ENCODE data around the gene LRCH1. TPM values are rescaled to one million over a fixed set of nuclear protein-coding genes. Genes with fewer than 3 reads are reported as not detected.
A peak's percentile ranks its signal among the peaks of the same experiment; 100 is the strongest.

The LRCH1 gene
- total RNA-seq, 2 donors from 2014 or later: 24.9 to 26.0 TPM

- no peak for ATAC-seq
- no peaks in the 10 kb centered on the region for H3K36me3 Mint-ChIP-seq
- H3K27ac Mint-ChIP-seq: peak overlapping the region; percentile 63 to 81
- no peak for DNase-seq (ENCODE audit: low spot score)
- no peaks in the 10 kb centered on the region for H3K27me3 Mint-ChIP-seq
- H3K9me3 Mint-ChIP-seq: no peaks in the 10 kb centered on the region
- peak overlapping the region; percentile 4 for H3K4me3 Mint-ChIP-seq
- peaks cover 40 to 47% of the 10 kb centered on the region in 2 donors for H3K4me1 Mint-ChIP-seq (ENCODE audit: low read depth in 2 of 2)
Observed at GRCh38 chr13:46607768-46608564, 55.0 kb downstream of the LRCH1 start.

- no peaks in the 10 kb centered on the region for H3K36me3 Mint-ChIP-seq
- H3K4me3 Mint-ChIP-seq: no peak overlapping the region
- ATAC-seq: no peak
- no peak overlapping the region for H3K27ac Mint-ChIP-seq
- H3K9me3 Mint-ChIP-seq: no peaks in the 10 kb centered on the region
- DNase-seq (ENCODE audit: low spot score): no peak
- peaks cover 37 to 44% of the 10 kb centered on the region in 2 donors for H3K4me1 Mint-ChIP-seq (ENCODE audit: low read depth in 2 of 2)
- no peaks in the 10 kb centered on the region for H3K27me3 Mint-ChIP-seq
Observed at GRCh38 chr13:46609052-46609451, 56.1 kb downstream of the LRCH1 start.

- Mint-ChIP-seq H3K4me1 (ENCODE audit: low read depth in 2 of 2) (peaks cover 39 to 40% of the 10 kb centered on the region in 2 donors), H3K9me3 (no peaks in the 10 kb centered on the region), H3K27me3 (no peaks in the 10 kb centered on the region), H3K4me3 (no peak overlapping the region), H3K27ac (no peak overlapping the region), H3K36me3 (no peaks in the 10 kb centered on the region)
- DNase-seq (ENCODE audit: low spot score) (no peak), ATAC-seq (no peak)
Observed at GRCh38 chr13:46609726-46610125, 56.8 kb downstream of the LRCH1 start.

GRCh38 chr13:46612267-46612666, 59.3 kb downstream of the LRCH1 start:
- DNase-seq (ENCODE audit: low spot score) (no peak), ATAC-seq (no peak)
- peaks cover 31 to 39% of the 10 kb centered on the region in 2 donors for H3K4me1 Mint-ChIP-seq (ENCODE audit: low read depth in 2 of 2)
- no peaks in the 10 kb centered on the region for H3K9me3 Mint-ChIP-seq
- no peak overlapping the region for H3K4me3 Mint-ChIP-seq
- no peaks in the 10 kb centered on the region for H3K36me3 Mint-ChIP-seq
- H3K27ac Mint-ChIP-seq: no peak overlapping the region
- no peaks in the 10 kb centered on the region for H3K27me3 Mint-ChIP-seq

- no peaks in the 10 kb centered on the region for H3K27me3 Mint-ChIP-seq
- ATAC-seq (no peak), DNase-seq (ENCODE audit: low spot score) (no peak)
- peak overlapping the region in 1 of 2 donors; percentile 16 for H3K27ac Mint-ChIP-seq
- H3K4me1 Mint-ChIP-seq (ENCODE audit: low read depth in 2 of 2): peaks cover 19 to 32% of the 10 kb centered on the region in 2 donors
- H3K36me3 Mint-ChIP-seq: no peaks in the 10 kb centered on the region
- no peak overlapping the region for H3K4me3 Mint-ChIP-seq
- no peaks in the 10 kb centered on the region for H3K9me3 Mint-ChIP-seq
Observed at GRCh38 chr13:46613409-46614049, 60.6 kb downstream of the LRCH1 start.

- no peaks in the 10 kb centered on the region for H3K36me3 Mint-ChIP-seq
- H3K27me3 Mint-ChIP-seq: no peaks in the 10 kb centered on the region
- DNase-seq (ENCODE audit: low spot score) (no peak), ATAC-seq (no peak)
- H3K9me3 Mint-ChIP-seq: no peaks in the 10 kb centered on the region
- H3K27ac Mint-ChIP-seq: peak overlapping the region in 1 of 2 donors; percentile 16
- H3K4me1 Mint-ChIP-seq (ENCODE audit: low read depth in 2 of 2): peaks cover 19 to 39% of the 10 kb centered on the region in 2 donors
- no peak overlapping the region for H3K4me3 Mint-ChIP-seq
Observed at GRCh38 chr13:46614582-46614981, 61.6 kb downstream of the LRCH1 start.

GRCh38 chr13:46615888-46616531, 63.0 kb downstream of the LRCH1 start:
- Mint-ChIP-seq H3K9me3 (no peaks in the 10 kb centered on the region), H3K27ac (no peak overlapping the region), H3K4me1 (ENCODE audit: low read depth in 2 of 2) (peaks cover 23 to 37% of the 10 kb centered on the region in 2 donors), H3K27me3 (no peaks in the 10 kb centered on the region), H3K36me3 (no peaks in the 10 kb centered on the region), H3K4me3 (no peak overlapping the region)
- no peak for DNase-seq (ENCODE audit: low spot score)
- no peak for ATAC-seq

GRCh38 chr13:46617229-46617721, 64.3 kb downstream of the LRCH1 start:
- Mint-ChIP-seq H3K4me1 (ENCODE audit: low read depth in 2 of 2) (peaks cover 28 to 38% of the 10 kb centered on the region in 2 donors), H3K27ac (no peak overlapping the region), H3K4me3 (no peak overlapping the region), H3K36me3 (no peaks in the 10 kb centered on the region), H3K27me3 (no peaks in the 10 kb centered on the region), H3K9me3 (no peaks in the 10 kb centered on the region)
- no peak for ATAC-seq
- DNase-seq (ENCODE audit: low spot score): no peak

- DNase-seq (ENCODE audit: low spot score) (no peak), ATAC-seq (no peak)
- no peak overlapping the region for H3K4me3 Mint-ChIP-seq
- H3K27me3 Mint-ChIP-seq: no peaks in the 10 kb centered on the region
- no peaks in the 10 kb centered on the region for H3K36me3 Mint-ChIP-seq
- H3K9me3 Mint-ChIP-seq: no peaks in the 10 kb centered on the region
- H3K4me1 Mint-ChIP-seq (ENCODE audit: low read depth in 2 of 2): peaks cover 23 to 35% of the 10 kb centered on the region in 2 donors
- H3K27ac Mint-ChIP-seq: no peak overlapping the region
Observed at GRCh38 chr13:46617885-46618284, 64.9 kb downstream of the LRCH1 start.

- no peak for DNase-seq (ENCODE audit: low spot score)
- Mint-ChIP-seq H3K27me3 (no peaks in the 10 kb centered on the region), H3K27ac (no peak overlapping the region), H3K36me3 (no peaks in the 10 kb centered on the region), H3K9me3 (no peaks in the 10 kb centered on the region), H3K4me1 (ENCODE audit: low read depth in 2 of 2) (peaks cover 23 to 35% of the 10 kb centered on the region in 2 donors), H3K4me3 (no peak overlapping the region)
- ATAC-seq: no peak
Observed at GRCh38 chr13:46618694-46619254, 65.8 kb downstream of the LRCH1 start.

GRCh38 chr13:46620029-46620428, 67.1 kb downstream of the LRCH1 start:
- Mint-ChIP-seq H3K27ac (no peak overlapping the region), H3K4me1 (ENCODE audit: low read depth in 2 of 2) (peaks cover 34 to 39% of the 10 kb centered on the region in 2 donors), H3K9me3 (no peaks in the 10 kb centered on the region), H3K4me3 (no peak overlapping the region), H3K27me3 (no peaks in the 10 kb centered on the region), H3K36me3 (no peaks in the 10 kb centered on the region)
- DNase-seq (ENCODE audit: low spot score) (no peak), ATAC-seq (no peak)

GRCh38 chr13:46620471-46620870, 67.5 kb downstream of the LRCH1 start:
- no peaks in the 10 kb centered on the region for H3K27me3 Mint-ChIP-seq
- peaks cover 37 to 41% of the 10 kb centered on the region in 2 donors for H3K4me1 Mint-ChIP-seq (ENCODE audit: low read depth in 2 of 2)
- H3K36me3 Mint-ChIP-seq: no peaks in the 10 kb centered on the region

GRCh38 chr13:46621133-46621532, 68.2 kb downstream of the LRCH1 start:
- Mint-ChIP-seq H3K4me1 (ENCODE audit: low read depth in 2 of 2) (peaks cover 37 to 40% of the 10 kb centered on the region in 2 donors), H3K27me3 (no peaks in the 10 kb centered on the region), H3K4me3 (no peak overlapping the region), H3K27ac (no peak overlapping the region), H3K9me3 (no peaks in the 10 kb centered on the region), H3K36me3 (no peaks in the 10 kb centered on the region)
- DNase-seq (ENCODE audit: low spot score) (no peak), ATAC-seq (no peak)

More at GRCh38 chr13:46620471-46620870, 67.5 kb downstream of the LRCH1 start:
- no peak for DNase-seq (ENCODE audit: low spot score)
- no peak overlapping the region for H3K27ac Mint-ChIP-seq
- no peak overlapping the region for H3K4me3 Mint-ChIP-seq
- no peak for ATAC-seq
- H3K9me3 Mint-ChIP-seq: no peaks in the 10 kb centered on the region

Measured in natural killer cell treated with Interleukin-12 subunit alpha and Interleukin-12 subunit beta and Interleukin-15 and Interleukin-18, amount 100 ng/mL, for 72 hours (primary cell).